ENCODE results near the gene WDR43.

The WDR43 gene

DNA sequence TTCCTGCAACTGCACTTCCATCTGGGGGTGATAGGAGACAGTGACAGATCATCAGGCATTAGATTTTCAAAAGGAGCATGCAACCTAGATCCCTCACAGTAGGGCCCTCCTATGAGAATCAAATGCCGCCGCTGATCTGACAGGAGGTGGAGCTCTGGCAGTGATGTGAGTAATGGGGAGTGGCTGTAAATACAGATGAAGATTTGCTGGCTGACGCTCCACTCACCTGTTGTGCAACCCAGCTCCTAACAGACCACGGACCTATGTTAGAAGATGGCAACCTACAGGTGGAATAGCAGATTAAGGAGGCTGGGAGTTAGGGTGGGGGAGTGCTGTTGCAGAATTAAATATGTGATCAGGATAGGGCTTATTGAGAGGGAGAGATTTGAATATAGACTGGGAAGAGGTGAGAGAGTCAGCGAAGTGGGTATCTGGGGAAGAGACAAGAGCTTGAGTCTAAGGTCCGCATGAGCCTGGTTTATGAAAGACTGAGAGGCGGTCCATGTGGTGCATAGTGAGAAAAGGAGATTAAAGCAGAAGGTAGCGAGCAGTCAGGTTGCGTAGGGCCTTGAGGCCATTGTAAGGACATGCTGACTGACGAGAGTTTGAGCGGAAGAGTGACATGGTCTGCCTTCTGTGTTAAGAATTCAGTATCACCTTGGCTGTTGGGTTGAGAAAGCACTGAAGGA lies 55.3 kb downstream of the WDR43 start:
- no peak for DNase-seq (ENCODE audit: low read depth, low spot score)
- TF ChIP-seq FOXP2 (optimal IDR thresholded peaks at IDR 0.05; ENCODE audit: control extremely low read depth, extremely low read length, insufficient read depth) (no peak), POLR2AphosphoS5 (IDR thresholded peaks at IDR 0.05; ENCODE audit: borderline replicate concordance, low read depth, low read length) (no peak)
- no peak overlapping the region for H3K27ac ChIP-seq
- H3K4me3 ChIP-seq, result no peak overlapping the region
- peaks cover 9% of the 10 kb centered on the region; the same call in 1 of the 2 replicates for H3K9me3 ChIP-seq (ENCODE audit: low read depth, low read length)
- peaks cover 49% of the 10 kb centered on the region for H3K36me3 ChIP-seq (ENCODE audit: insufficient read depth, low read length)
- H3K9ac ChIP-seq (ENCODE audit: insufficient read length), result no peak overlapping the region

DNA sequence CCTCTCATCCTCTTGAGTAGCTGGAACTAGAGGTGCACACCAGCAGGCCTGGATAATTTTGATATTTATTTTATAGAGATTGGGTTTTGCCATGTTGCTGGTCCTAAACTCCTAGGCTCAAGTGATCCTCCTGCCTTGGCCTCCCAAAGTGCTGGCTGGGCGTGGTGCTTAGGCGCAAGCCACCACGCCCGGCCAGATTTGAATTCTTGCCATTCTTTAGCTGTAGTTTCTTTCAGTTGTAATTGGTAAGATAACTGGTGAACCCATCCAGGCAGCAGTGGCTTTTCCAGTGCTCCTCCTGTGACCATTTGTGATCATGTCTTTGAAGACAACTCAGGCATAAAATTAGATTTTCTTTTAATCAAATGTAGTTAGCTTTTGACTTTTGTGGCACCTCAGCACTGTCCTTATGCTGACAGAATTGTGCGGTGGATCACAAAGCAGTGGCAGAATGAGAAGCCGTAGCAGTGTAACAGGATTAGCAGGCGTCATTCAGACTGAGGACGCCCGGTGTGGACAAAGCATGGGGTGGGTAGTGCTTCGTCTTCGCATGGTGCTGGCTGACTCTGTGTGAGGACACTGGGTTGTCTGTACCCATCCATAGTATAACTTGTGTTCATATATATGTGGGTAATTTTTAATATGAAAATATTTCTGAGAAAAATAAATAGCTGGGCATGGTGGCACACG lies 56.6 kb downstream of the WDR43 start:
- Histone ChIP-seq H3K27ac (peak overlapping the region; percentile 30; the same call in 1 of the 2 replicates), H3K9ac (ENCODE audit: insufficient read length) (no peak overlapping the region)
- DNase-seq (ENCODE audit: low read depth, low spot score), result no peak

DNA sequence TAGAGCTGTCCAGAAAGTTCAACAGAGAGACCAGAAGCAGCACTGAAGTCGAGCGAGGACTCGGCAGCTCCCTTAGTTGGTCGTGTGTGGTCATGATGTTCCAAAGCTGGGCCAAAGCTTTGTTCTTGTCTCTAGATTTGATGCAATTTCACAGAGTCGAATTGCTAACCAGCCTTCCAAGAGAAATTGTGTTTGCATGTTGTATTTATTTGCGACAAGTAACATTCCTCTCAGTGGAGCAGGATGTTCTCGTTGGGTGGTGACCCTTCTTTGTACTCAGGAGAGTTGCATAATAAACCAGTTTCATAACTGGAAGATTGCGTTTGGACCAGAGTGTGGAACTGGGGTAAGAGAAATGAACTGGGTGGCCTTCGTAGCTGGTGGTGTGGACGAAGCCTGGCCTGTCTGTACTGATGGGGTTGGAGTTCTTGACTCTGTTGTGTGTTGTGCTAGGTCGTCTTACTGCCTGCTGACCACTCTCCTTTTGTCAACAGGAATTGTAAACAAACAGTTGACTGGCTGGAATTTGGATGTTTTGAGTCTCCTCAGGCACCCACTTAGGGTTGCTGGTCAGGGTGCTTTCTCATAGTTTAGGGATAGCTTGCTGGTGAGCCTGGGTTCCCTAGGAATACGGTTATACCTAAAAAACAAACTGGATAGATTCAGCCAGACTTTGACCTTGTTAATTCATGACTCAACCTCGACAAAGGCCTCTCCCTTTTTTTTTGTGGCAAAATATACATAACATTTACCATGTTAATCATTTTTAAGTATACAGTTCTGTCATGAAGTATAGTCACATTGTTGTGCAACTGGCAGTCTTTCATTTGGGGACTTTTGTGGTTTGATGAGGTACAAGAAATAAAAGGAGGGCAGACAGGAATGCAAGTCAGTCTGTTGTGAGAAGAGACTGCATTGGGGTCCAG lies 57.7 kb downstream of the WDR43 start:
- no peak overlapping the region for H3K9ac ChIP-seq (ENCODE audit: insufficient read length)
- peak overlapping the region; percentile 7; the same call in 1 of the 2 replicates for H3K27ac ChIP-seq
- H3K36me3 ChIP-seq (ENCODE audit: insufficient read depth, low read length), result peaks cover 25% of the 10 kb centered on the region
- peaks cover 9% of the 10 kb centered on the region; the same call in 1 of the 2 replicates for H3K9me3 ChIP-seq (ENCODE audit: low read depth, low read length)
- no peak for DNase-seq (ENCODE audit: low read depth, low spot score)
- TF ChIP-seq FOXP2 (optimal IDR thresholded peaks at IDR 0.05; ENCODE audit: control extremely low read depth, extremely low read length, insufficient read depth) (no peak), POLR2AphosphoS5 (IDR thresholded peaks at IDR 0.05; ENCODE audit: borderline replicate concordance, low read depth, low read length) (no peak), EZH2 (IDR thresholded peaks at IDR 0.05) (no peak)
- H3K4me3 ChIP-seq, result no peak overlapping the region

More for the DNA sequence above, 56.6 kb downstream of the WDR43 start:
- TF ChIP-seq EZH2 (IDR thresholded peaks at IDR 0.05), result no peak
- no peak for TF ChIP-seq FOXP2 (optimal IDR thresholded peaks at IDR 0.05; ENCODE audit: control extremely low read depth, extremely low read length, insufficient read depth)
- no peak for TF ChIP-seq POLR2AphosphoS5 (IDR thresholded peaks at IDR 0.05; ENCODE audit: borderline replicate concordance, low read depth, low read length)
- Histone ChIP-seq H3K36me3 (ENCODE audit: insufficient read depth, low read length) (peaks cover 36% of the 10 kb centered on the region), H3K9me3 (ENCODE audit: low read depth, low read length) (peaks cover 9% of the 10 kb centered on the region; the same call in 1 of the 2 replicates), H3K4me3 (no peak overlapping the region)

DNA sequence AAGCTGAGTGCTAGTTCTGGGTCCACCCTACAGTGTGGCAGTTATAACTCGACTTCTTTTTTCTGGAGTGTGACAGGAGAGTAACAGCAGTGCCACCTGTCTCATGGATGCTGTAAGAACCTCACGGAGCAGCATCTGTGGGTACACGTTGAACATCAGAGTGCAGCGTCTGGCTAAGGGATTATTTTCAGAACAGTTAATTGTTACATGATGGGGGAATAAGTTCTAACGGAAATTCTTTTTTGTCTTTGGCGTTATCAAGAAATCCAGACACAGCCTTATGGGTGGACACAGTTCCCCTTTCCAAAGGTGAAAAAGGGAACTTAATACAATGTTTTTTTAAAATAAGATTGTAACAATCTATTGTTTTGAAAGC lies 58.4 kb downstream of the WDR43 start:
- no peak overlapping the region for H3K4me3 ChIP-seq
- H3K27ac ChIP-seq, result peak overlapping the region; percentile 7
- DNase-seq (ENCODE audit: low read depth, low spot score), result no peak

DNA sequence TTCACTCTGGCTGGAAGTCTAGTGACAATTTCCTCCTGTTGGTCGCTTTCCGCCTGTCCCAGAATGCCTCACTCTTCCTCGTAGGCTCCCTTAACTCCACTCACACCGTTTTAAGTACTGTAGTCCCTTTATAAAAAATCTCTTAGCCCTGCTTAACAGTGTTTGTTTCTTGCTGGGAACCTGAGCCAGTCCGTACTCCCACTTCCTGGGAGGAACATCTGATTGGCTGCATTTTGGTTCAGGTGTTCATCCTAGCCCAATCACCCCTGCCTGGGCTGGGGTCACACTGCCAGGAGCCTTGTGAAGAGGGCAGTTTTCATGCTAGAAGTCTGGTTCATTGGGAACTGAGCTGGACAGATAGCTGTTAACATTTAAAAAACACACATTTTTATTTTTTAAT lies 61.0 kb downstream of the WDR43 start:
- TF ChIP-seq EZH2 (IDR thresholded peaks at IDR 0.05) (no peak), FOXP2 (optimal IDR thresholded peaks at IDR 0.05; ENCODE audit: control extremely low read depth, extremely low read length, insufficient read depth) (no peak), POLR2AphosphoS5 (IDR thresholded peaks at IDR 0.05; ENCODE audit: borderline replicate concordance, low read depth, low read length) (no peak)
- Histone ChIP-seq H3K4me3 (no peak overlapping the region), H3K36me3 (ENCODE audit: insufficient read depth, low read length) (no peaks in the 10 kb centered on the region; the same call in 1 of the 2 replicates), H3K9me3 (ENCODE audit: low read depth, low read length) (no peaks in the 10 kb centered on the region), H3K9ac (ENCODE audit: insufficient read length) (no peak overlapping the region), H3K27ac (no peak overlapping the region)
- DNase-seq (ENCODE audit: low read depth, low spot score), result no peak

More for the DNA sequence above, 58.4 kb downstream of the WDR43 start:
- H3K9ac ChIP-seq (ENCODE audit: insufficient read length), result no peak overlapping the region
- peaks cover 19% of the 10 kb centered on the region for H3K36me3 ChIP-seq (ENCODE audit: insufficient read depth, low read length)
- TF ChIP-seq FOXP2 (optimal IDR thresholded peaks at IDR 0.05; ENCODE audit: control extremely low read depth, extremely low read length, insufficient read depth) (no peak), POLR2AphosphoS5 (IDR thresholded peaks at IDR 0.05; ENCODE audit: borderline replicate concordance, low read depth, low read length) (no peak), EZH2 (IDR thresholded peaks at IDR 0.05) (no peak)
- H3K9me3 ChIP-seq (ENCODE audit: low read depth, low read length), result peaks cover 9% of the 10 kb centered on the region; the same call in 1 of the 2 replicates

DNA sequence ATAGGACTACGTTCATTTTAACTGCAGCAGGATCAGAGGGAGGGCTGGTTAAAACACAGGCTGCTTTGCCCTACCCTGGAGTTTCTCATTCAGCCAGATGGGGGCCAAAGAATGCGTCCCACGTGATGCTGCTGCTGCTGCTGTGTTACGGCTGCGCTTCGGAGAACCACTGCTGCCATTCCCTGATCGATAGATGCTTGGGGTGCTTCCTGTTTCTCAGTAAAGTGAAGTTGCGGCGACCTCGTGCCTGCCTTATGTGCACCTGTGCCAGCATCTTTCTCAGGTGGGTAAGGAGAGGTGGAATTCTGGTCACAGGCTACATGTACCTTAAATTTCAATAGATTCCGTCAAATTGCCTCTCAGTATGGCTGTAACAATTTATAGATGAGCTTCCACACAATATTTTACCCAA lies 62.0 kb downstream of the WDR43 start:
- no peak for DNase-seq (ENCODE audit: low read depth, low spot score)
- H3K4me3 ChIP-seq, result peak overlapping the region; percentile 69
- no peaks in the 10 kb centered on the region for H3K9me3 ChIP-seq (ENCODE audit: low read depth, low read length)
- H3K9ac ChIP-seq (ENCODE audit: insufficient read length), result no peak overlapping the region
- no peaks in the 10 kb centered on the region for H3K36me3 ChIP-seq (ENCODE audit: insufficient read depth, low read length)
- TF ChIP-seq POLR2AphosphoS5 (IDR thresholded peaks at IDR 0.05; ENCODE audit: borderline replicate concordance, low read depth, low read length) (no peak), FOXP2 (optimal IDR thresholded peaks at IDR 0.05; ENCODE audit: control extremely low read depth, extremely low read length, insufficient read depth) (no peak), EZH2 (IDR thresholded peaks at IDR 0.05) (no peak)
- 0 out of 2 replicates have a peak overlapping the region, but pooled peaks have one; percentile 22 for H3K27ac ChIP-seq

DNA sequence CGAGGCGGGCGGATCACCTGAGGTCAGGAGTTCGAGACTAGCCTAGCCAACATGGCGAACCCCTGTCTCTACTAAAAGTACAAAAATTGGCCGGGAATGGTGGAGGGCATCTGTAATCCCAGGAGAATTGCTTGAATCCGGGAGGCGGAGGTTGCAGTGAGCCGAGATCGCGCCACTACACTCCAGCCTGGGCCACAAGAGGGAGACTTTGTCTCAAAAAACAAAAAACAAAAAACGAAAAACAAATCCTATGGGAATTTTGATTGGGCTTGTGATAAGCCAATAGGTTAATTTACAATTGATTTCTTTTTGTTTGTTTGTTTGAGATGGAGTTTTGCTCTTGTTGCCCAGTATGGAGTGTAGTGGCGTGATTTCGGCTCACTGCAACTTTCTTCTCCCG lies 62.4 kb downstream of the WDR43 start:
- no peak overlapping the region for H3K9ac ChIP-seq (ENCODE audit: insufficient read length)
- no peak for DNase-seq (ENCODE audit: low read depth, low spot score)
- no peak overlapping the region for H3K27ac ChIP-seq
- TF ChIP-seq POLR2AphosphoS5 (IDR thresholded peaks at IDR 0.05; ENCODE audit: borderline replicate concordance, low read depth, low read length) (no peak), EZH2 (IDR thresholded peaks at IDR 0.05) (no peak), FOXP2 (optimal IDR thresholded peaks at IDR 0.05; ENCODE audit: control extremely low read depth, extremely low read length, insufficient read depth) (no peak)
- H3K9me3 ChIP-seq (ENCODE audit: low read depth, low read length), result no peaks in the 10 kb centered on the region
- peak overlapping the region; percentile 69 for H3K4me3 ChIP-seq
- no peaks in the 10 kb centered on the region for H3K36me3 ChIP-seq (ENCODE audit: insufficient read depth, low read length)
